Duodenal mucosa (tissue), 2 donors: ENCODE measurements around the gene PRKAR1B.
"Not testable (repeated sequence)": the region's sequence is repeated elsewhere in the genome, so short reads cannot be mapped to it uniquely, and the experiment has no call there.

Source experiments
- H3K27ac ChIP-seq: one replicate; pipeline ENCODE4 v1.7.0; 2013; ENCODE audit warnings: low read depth, low read length
- H3K27me3 ChIP-seq, 2 donors: one replicate each; pipeline ENCODE4 v1.7.0; 2013; ENCODE audit warnings: low read length in 2 of 2, control low read depth in 1 of 2; ENCODE audit not compliant: insufficient read depth in 2 of 2, control insufficient read depth in 1 of 2
- H3K36me3 ChIP-seq, 2 donors: one replicate each; pipeline ENCODE4 v1.7.0; 2013; ENCODE audit warnings: low read length in 2 of 2, control low read depth in 1 of 2; ENCODE audit not compliant: insufficient read depth in 2 of 2, control insufficient read depth in 1 of 2
- H3K4me1 ChIP-seq, 2 donors: one replicate each; pipeline ENCODE4 v1.7.0; 2013; ENCODE audit warnings: low read length in 2 of 2, control low read depth in 1 of 2; ENCODE audit not compliant: insufficient read depth in 2 of 2, control insufficient read depth in 1 of 2
- H3K4me3 ChIP-seq, 2 donors: one replicate each; pipeline ENCODE4 v1.7.0; 2013; ENCODE audit warnings: low read length in 2 of 2, low read depth in 1 of 2
- H3K9ac ChIP-seq, 2 donors: one replicate each; pipeline ENCODE4 v1.7.0; 2013; ENCODE audit warnings: low read length in 2 of 2, low read depth in 1 of 2
- H3K9me3 ChIP-seq, 2 donors: one replicate each; pipeline ENCODE4 v1.7.0; 2013; ENCODE audit warnings: low read length in 2 of 2, control low read depth in 1 of 2; ENCODE audit not compliant: control insufficient read depth in 1 of 2

Gene PRKAR1B

GRCh38 chr7:551615-551970, 175.5 kb downstream of the PRKAR1B start:
- H3K4me3 ChIP-seq, H3K9me3 ChIP-seq, H3K27ac ChIP-seq, H3K36me3 ChIP-seq, H3K9ac ChIP-seq, H3K4me1 ChIP-seq, H3K27me3 ChIP-seq: not testable (repeated sequence)

GRCh38 chr7:550881-551614, 176.0 kb downstream of the PRKAR1B start:
- H3K27ac ChIP-seq = no peak overlapping the region
- H3K9ac ChIP-seq = no peak overlapping the region
- no peak overlapping the region for H3K4me3 ChIP-seq
- no peaks in the 10 kb centered on the region for H3K9me3 ChIP-seq
- H3K27me3 ChIP-seq = no peaks in the 10 kb centered on the region
- H3K36me3 ChIP-seq = no peaks in the 10 kb centered on the region
- H3K4me1 ChIP-seq = no peaks in the 10 kb centered on the region

DNA sequence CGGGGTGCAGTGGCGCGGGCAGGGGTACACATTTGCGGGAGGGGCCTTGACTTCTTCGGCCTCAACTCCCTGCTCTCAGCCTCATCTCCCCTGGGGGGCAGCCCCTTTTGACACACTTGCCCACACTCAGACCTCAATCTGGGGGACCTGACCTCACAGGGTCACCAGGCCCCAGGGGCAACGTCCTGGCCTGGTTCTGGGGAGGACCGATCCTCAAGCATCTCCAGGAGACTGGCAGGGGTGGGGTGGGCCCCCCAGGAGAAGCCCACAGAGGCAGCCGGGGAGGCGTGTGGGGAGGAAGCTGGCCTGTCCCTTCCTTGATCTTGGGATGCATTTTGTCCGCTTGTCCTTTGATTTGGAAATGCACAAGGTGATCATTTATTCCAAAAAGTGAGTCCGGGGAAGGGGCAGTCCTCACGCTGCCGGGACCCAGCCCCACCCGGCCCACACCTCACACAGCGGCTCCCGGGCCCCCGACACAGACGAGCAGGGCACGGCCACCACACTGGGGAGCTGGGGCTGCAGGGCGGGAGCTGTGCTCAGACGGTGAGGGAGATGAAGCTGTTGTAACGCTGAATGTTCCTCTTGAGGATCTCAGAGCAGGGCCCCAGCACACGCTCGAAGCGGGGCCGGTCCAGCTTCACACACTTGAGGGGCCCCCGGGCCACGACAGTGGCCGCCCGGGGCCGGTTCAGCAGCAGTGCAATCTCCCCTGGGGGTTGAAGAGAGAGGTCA, 177.0 kb downstream of the PRKAR1B start:
- no peak overlapping the region for H3K4me3 ChIP-seq
- H3K9ac ChIP-seq = no peak overlapping the region
- no peaks in the 10 kb centered on the region for H3K27me3 ChIP-seq
- H3K4me1 ChIP-seq = no peaks in the 10 kb centered on the region
- no peak overlapping the region for H3K27ac ChIP-seq
- no peaks in the 10 kb centered on the region for H3K36me3 ChIP-seq
- H3K9me3 ChIP-seq = no peaks in the 10 kb centered on the region

GRCh38 chr7:549066-549890, 177.8 kb downstream of the PRKAR1B start:
- no peaks in the 10 kb centered on the region for H3K9me3 ChIP-seq
- no peaks in the 10 kb centered on the region for H3K4me1 ChIP-seq
- no peak overlapping the region for H3K4me3 ChIP-seq
- H3K27ac ChIP-seq = no peak overlapping the region
- H3K36me3 ChIP-seq = no peaks in the 10 kb centered on the region
- H3K9ac ChIP-seq = no peak overlapping the region
- no peaks in the 10 kb centered on the region for H3K27me3 ChIP-seq

DNA sequence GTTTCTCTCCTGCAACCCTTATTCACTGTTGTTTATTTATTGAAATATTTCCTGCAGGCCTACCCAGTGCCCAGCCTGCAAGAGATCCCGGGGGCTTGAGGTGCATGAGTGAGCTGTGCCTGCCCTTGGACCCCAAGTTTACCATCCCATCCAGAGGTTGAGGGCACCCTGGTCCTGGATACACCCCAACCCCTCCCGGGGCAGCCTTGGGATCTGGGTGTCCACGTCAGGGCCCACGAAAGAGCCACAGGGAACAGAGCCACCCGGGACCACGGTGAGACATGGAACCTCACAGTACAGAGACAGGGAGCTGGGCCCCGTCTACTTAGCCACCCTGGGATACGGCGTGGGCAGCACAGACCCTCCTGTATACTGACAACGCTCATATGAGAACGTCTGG, 178.7 kb downstream of the PRKAR1B start:
- no peaks in the 10 kb centered on the region for H3K9me3 ChIP-seq
- H3K9ac ChIP-seq = no peak overlapping the region
- H3K27ac ChIP-seq = no peak overlapping the region
- H3K36me3 ChIP-seq = no peaks in the 10 kb centered on the region
- no peaks in the 10 kb centered on the region for H3K4me1 ChIP-seq
- no peaks in the 10 kb centered on the region for H3K27me3 ChIP-seq
- H3K4me3 ChIP-seq = no peak overlapping the region

- Histone ChIP-seq H3K9me3 (peaks cover 0 to 4% of the 10 kb centered on the region in 2 donors), H3K4me1 (no peaks in the 10 kb centered on the region), H3K36me3 (no peaks in the 10 kb centered on the region), H3K27me3 (no peaks in the 10 kb centered on the region), H3K4me3 (no peak overlapping the region), H3K9ac (no peak overlapping the region), H3K27ac (no peak overlapping the region)
Measured at GRCh38 chr7:545470-545869, 181.6 kb downstream of the PRKAR1B start.

DNA sequence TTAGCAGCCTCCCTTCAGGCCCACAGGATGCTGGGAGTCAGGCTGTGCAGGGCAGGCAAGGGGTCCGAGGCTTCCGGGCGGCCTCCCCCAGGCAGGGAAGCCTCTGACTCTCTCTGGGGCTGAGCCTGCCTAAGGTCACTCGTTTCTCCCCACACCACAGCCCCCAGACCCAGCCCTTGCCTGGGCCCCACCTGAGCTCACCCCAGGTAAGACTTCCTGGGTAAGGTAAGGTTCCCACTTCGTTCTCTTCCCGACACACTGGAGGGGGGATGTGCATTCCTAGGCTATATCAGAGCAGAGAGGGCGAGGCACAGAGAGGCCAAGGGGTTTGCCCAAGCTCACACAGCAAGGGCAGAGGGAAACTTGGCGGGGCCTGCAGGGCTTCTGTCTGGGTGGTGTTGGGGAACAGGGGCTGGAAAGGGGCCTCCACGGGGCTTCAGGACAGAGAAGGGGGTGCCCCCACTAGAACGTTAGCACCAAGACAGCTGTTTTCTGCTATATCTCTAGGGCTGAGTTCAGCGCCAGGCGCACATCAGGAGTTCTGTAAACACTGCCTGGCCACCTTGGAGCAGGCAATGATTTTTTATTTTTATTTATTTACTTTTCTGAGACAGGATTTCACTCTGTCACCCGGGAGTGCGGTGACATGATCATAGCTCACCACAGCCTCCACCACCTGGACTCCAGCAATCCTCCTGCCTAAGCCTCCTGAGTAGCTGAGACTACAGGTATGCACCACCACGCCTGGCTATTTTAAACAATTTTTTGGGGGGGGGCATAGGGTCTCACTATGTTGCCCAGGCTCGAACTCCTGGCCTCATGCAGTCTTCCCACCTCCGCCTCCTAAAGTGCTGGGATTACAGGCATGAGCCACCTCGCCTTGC, 182.5 kb downstream of the PRKAR1B start:
- Histone ChIP-seq H3K9ac (no peak overlapping the region), H3K36me3 (no peaks in the 10 kb centered on the region), H3K4me1 (peaks cover 0 to 4% of the 10 kb centered on the region in 2 donors), H3K27me3 (no peaks in the 10 kb centered on the region), H3K9me3 (peaks cover 0 to 4% of the 10 kb centered on the region in 2 donors), H3K4me3 (no peak overlapping the region), H3K27ac (no peak overlapping the region)

GRCh38 chr7:543501-544337, 183.4 kb downstream of the PRKAR1B start:
- Histone ChIP-seq H3K9me3 (peaks cover 0 to 4% of the 10 kb centered on the region in 2 donors), H3K4me1 (peaks cover 7 to 11% of the 10 kb centered on the region in 2 donors), H3K27me3 (no peaks in the 10 kb centered on the region), H3K36me3 (no peaks in the 10 kb centered on the region), H3K27ac (no peak overlapping the region), H3K9ac (no peak overlapping the region), H3K4me3 (no peak overlapping the region)
